Measurements from ENCODE around the gene CAPN5. TPM values are rescaled to one million over a fixed set of nuclear protein-coding genes. Genes with fewer than 3 reads are reported as not detected.

CAPN5 gene
- total RNA-seq, 1 donor from 2014 or later: 7.8 TPM

- TF ChIP-seq, protein P1, sequence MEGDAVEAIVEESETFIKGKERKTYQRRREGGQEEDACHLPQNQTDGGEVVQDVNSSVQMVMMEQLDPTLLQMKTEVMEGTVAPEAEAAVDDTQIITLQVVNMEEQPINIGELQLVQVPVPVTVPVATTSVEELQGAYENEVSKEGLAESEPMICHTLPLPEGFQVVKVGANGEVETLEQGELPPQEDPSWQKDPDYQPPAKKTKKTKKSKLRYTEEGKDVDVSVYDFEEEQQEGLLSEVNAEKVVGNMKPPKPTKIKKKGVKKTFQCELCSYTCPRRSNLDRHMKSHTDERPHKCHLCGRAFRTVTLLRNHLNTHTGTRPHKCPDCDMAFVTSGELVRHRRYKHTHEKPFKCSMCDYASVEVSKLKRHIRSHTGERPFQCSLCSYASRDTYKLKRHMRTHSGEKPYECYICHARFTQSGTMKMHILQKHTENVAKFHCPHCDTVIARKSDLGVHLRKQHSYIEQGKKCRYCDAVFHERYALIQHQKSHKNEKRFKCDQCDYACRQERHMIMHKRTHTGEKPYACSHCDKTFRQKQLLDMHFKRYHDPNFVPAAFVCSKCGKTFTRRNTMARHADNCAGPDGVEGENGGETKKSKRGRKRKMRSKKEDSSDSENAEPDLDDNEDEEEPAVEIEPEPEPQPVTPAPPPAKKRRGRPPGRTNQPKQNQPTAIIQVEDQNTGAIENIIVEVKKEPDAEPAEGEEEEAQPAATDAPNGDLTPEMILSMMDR (IDR thresholded peaks at IDR 0.05; ENCODE audit: insufficient read depth, low read length, poor library complexity, severe bottlenecking): no peak
- no peak overlapping the region for H3K4me3 ChIP-seq (ENCODE audit: low read depth, low read length)
- H3K36me3 ChIP-seq (ENCODE audit: control insufficient read depth, insufficient read depth, low read length): no peaks in the 10 kb centered on the region
- H3K27me3 ChIP-seq (ENCODE audit: control insufficient read depth, insufficient read depth, low read length): peaks cover 2% of the 10 kb centered on the region
- DNase-seq (ENCODE audit: low read depth): no peak
Observed at GRCh38 chr11:77130763-77131513, 64.2 kb downstream of the CAPN5 start.

GRCh38 chr11:77131560-77131959 is 64.8 kb downstream of the CAPN5 start:
- DNase-seq (ENCODE audit: low read depth): no peak
- TF ChIP-seq, protein P1 (IDR thresholded peaks at IDR 0.05; ENCODE audit: insufficient read depth, low read length, poor library complexity, severe bottlenecking): no peak
- H3K4me3 ChIP-seq (ENCODE audit: low read depth, low read length): no peak overlapping the region
- H3K27me3 ChIP-seq (ENCODE audit: control insufficient read depth, insufficient read depth, low read length): peaks cover 6% of the 10 kb centered on the region
- no peaks in the 10 kb centered on the region for H3K36me3 ChIP-seq (ENCODE audit: control insufficient read depth, insufficient read depth, low read length)

- TF ChIP-seq, protein P1 (IDR thresholded peaks at IDR 0.05; ENCODE audit: insufficient read depth, low read length, poor library complexity, severe bottlenecking): no peak
- H3K36me3 ChIP-seq (ENCODE audit: control insufficient read depth, insufficient read depth, low read length): no peaks in the 10 kb centered on the region
- no peak overlapping the region for H3K4me3 ChIP-seq (ENCODE audit: low read depth, low read length)
- DNase-seq (ENCODE audit: low read depth): no peak
- peaks cover 25% of the 10 kb centered on the region for H3K27me3 ChIP-seq (ENCODE audit: control insufficient read depth, insufficient read depth, low read length)
Observed at GRCh38 chr11:77135069-77135468, 68.3 kb downstream of the CAPN5 start.

DNA sequence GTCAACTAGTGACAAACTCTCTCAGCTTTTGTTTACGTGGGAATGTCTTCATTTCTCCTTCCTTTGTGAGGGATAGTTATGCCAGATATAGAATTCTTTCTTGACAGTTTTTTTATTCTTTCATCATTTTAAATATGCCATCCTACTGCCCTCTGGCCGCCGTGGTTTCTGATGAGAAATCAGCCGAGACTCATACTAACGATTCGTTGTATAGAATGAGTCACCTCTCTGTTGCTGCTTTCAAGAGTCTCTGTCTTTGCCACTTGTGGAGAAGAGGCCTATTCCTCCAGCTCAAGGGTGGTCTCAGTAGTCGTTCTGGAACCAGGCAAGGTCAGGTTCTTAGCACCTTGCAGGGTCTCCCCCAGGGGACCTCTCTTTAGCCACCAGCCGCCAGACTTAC is 69.3 kb downstream of the CAPN5 start:
- Histone ChIP-seq H3K27me3 (ENCODE audit: control insufficient read depth, insufficient read depth, low read length) (peaks cover 25% of the 10 kb centered on the region), H3K4me3 (ENCODE audit: low read depth, low read length) (no peak overlapping the region), H3K36me3 (ENCODE audit: control insufficient read depth, insufficient read depth, low read length) (no peaks in the 10 kb centered on the region)
- TF ChIP-seq, protein P1 (IDR thresholded peaks at IDR 0.05; ENCODE audit: insufficient read depth, low read length, poor library complexity, severe bottlenecking): no peak
- no peak for DNase-seq (ENCODE audit: low read depth)

GRCh38 chr11:77136784-77137420 is 70.1 kb downstream of the CAPN5 start:
- TF ChIP-seq, protein P1 (IDR thresholded peaks at IDR 0.05; ENCODE audit: insufficient read depth, low read length, poor library complexity, severe bottlenecking): no peak
- no peak overlapping the region for H3K4me3 ChIP-seq (ENCODE audit: low read depth, low read length)

More at GRCh38 chr11:77136784-77137420, 70.1 kb downstream of the CAPN5 start:
- Histone ChIP-seq H3K36me3 (ENCODE audit: control insufficient read depth, insufficient read depth, low read length) (no peaks in the 10 kb centered on the region), H3K27me3 (ENCODE audit: control insufficient read depth, insufficient read depth, low read length) (peaks cover 25% of the 10 kb centered on the region)
- no peak for DNase-seq (ENCODE audit: low read depth)
